A673 (cell line): ENCODE data around the gene VASH2. TPM values are rescaled to one million over a fixed set of nuclear protein-coding genes. Genes with fewer than 3 reads are reported as not detected.

Source experiments
- BruUV-seq: library from RNA; stranded (reverse); fragments of 400-500 nt; replicated peaks from 2 replicates; lab custom pipeline; 2021; lab: Mats Ljungman, UMichigan
- CTCF ChIA-PET: fragments of 300-600 bp; sonication (Branson Sonifier 250); formaldehyde crosslinking; loops from one replicate; lab custom pipeline; 2022; ENCODE audit warnings: antibody characterized with exemption; lab: Charles Lee
- POLR2A ChIA-PET: fragments of 300-600 bp; sonication (Branson Sonifier 250); formaldehyde crosslinking; loops from one replicate; lab custom pipeline; 2022; ENCODE audit warnings: antibody characterized with exemption; ENCODE audit not compliant: low non-redundant PET; lab: Charles Lee
- DNase-seq: peaks from one replicate; pipeline ENCODE4 v3.0.0-alpha.2; 2015; ENCODE audit warnings: low spot score
- H3K27ac ChIP-seq: fragments of 200-600 bp; sonication (generic); 2 replicates; pipeline ENCODE4 v1.5.1; 2016; ENCODE audit warnings: mixed run types, low read depth, mild to moderate bottlenecking, mixed read lengths, antibody characterized with exemption, low read length; ENCODE audit not compliant: poor library complexity, severe bottlenecking
- H3K27me3 ChIP-seq: fragments of 200-600 bp; sonication (generic); replicated peaks from 2 replicates; pipeline ENCODE4 v1.6.1; 2017; ENCODE audit warnings: mixed run types, low read depth, mild to moderate bottlenecking, mixed read lengths, antibody characterized with exemption, low read length; ENCODE audit not compliant: insufficient read depth, poor library complexity
- H3K36me3 ChIP-seq: fragments of 200-600 bp; sonication (generic); 2 replicates; pipeline ENCODE4 v1.6.1; 2016; ENCODE audit warnings: mixed run types, mild to moderate bottlenecking, mixed read lengths, antibody characterized with exemption, low read length; ENCODE audit not compliant: insufficient read depth, poor library complexity, severe bottlenecking
- H3K4me1 ChIP-seq: fragments of 200-600 bp; sonication (generic); 2 replicates; pipeline ENCODE4 v1.6.1; 2017; ENCODE audit warnings: mixed run types, mild to moderate bottlenecking, mixed read lengths, antibody characterized with exemption, low read length; ENCODE audit not compliant: insufficient read depth, poor library complexity, severe bottlenecking
- H3K4me3 ChIP-seq: fragments of 200-600 bp; sonication (generic); 2 replicates; pipeline ENCODE4 v1.5.1; 2016; ENCODE audit warnings: low read depth, mixed run types, mild to moderate bottlenecking, mixed read lengths, low read length; ENCODE audit not compliant: poor library complexity, severe bottlenecking
- H3K9me3 ChIP-seq: fragments of 200-600 bp; sonication (generic); 2 replicates; pipeline ENCODE4 v1.6.1; 2016; ENCODE audit warnings: mixed run types, low read depth, mild to moderate bottlenecking, mixed read lengths, antibody characterized with exemption, low read length; ENCODE audit not compliant: poor library complexity, severe bottlenecking
- CTCF ChIP-seq: fragments of 300-800, 200-600 bp; sonication (generic); conservative IDR thresholded peaks from 2 replicates; pipeline ENCODE4 v1.5.1; 2017; ENCODE audit warnings: low read depth, mild to moderate bottlenecking, antibody characterized with exemption, low read length, moderate library complexity, mixed read lengths
- EZH2 ChIP-seq: fragments of 200-600 bp; sonication (generic); IDR thresholded peaks from 2 replicates; pipeline ENCODE4 v1.6.1; 2017; ENCODE audit warnings: borderline replicate concordance, low read depth, mild to moderate bottlenecking, mixed read lengths, antibody characterized with exemption, low read length; ENCODE audit not compliant: poor library complexity, severe bottlenecking
- intact Hi-C: fragments of 100-400 bp; cut with micrococcal nuclease; formaldehyde crosslinking; loops from one replicate; pipeline ENCODE4 v1.10.0; 2022; ENCODE audit not compliant: unreplicated experiment
- total RNA-seq: library from RNA; stranded (reverse); gene quantifications from 2 replicates; pipeline ENCODE4 v1.2.3, GENCODE V29; 2021

VASH2 gene
- total RNA-seq, 1 experiment from 2014 or later: 2.7 TPM

GRCh38 chr1:212917858-212918257, 32.5 kb upstream of the VASH2 start:
- no peak overlapping the region for H3K27ac ChIP-seq
- no TSS peak for BruUV-seq
- intact Hi-C loops: no loop called here
- ChIA-PET POLR2A (no interaction called here), CTCF (no interaction called here)
- TF ChIP-seq EZH2 (no peak), CTCF (no peak)
- DNase-seq: no peak
- no peak overlapping the region for H3K4me3 ChIP-seq
- H3K9me3 ChIP-seq: no peaks in the 10 kb centered on the region
- H3K27me3 ChIP-seq: no peaks in the 10 kb centered on the region
- H3K36me3 ChIP-seq: no peaks in the 10 kb centered on the region
- peaks cover 6% of the 10 kb centered on the region for H3K4me1 ChIP-seq

GRCh38 chr1:212918824-212919223, 31.5 kb upstream of the VASH2 start:
- ChIA-PET POLR2A (no interaction called here), CTCF (no interaction called here)
- no peak for TF ChIP-seq CTCF
- no peak for TF ChIP-seq EZH2
- Histone ChIP-seq H3K27ac (no peak overlapping the region), H3K9me3 (no peaks in the 10 kb centered on the region), H3K27me3 (no peaks in the 10 kb centered on the region), H3K4me1 (peaks cover 6% of the 10 kb centered on the region), H3K36me3 (no peaks in the 10 kb centered on the region), H3K4me3 (no peak overlapping the region)
- DNase-seq: no peak
- BruUV-seq: no TSS peak
- intact Hi-C loops: no loop called here

- no peaks in the 10 kb centered on the region for H3K27me3 ChIP-seq
- no TSS peak for BruUV-seq
- peaks cover 6% of the 10 kb centered on the region for H3K4me1 ChIP-seq
- H3K9me3 ChIP-seq: no peaks in the 10 kb centered on the region
- H3K27ac ChIP-seq: no peak overlapping the region
- CTCF ChIA-PET: no interaction called here
- intact Hi-C loops: no loop called here
- no peak overlapping the region for H3K4me3 ChIP-seq
- TF ChIP-seq CTCF (no peak), EZH2 (no peak)
- no peak for DNase-seq
- POLR2A ChIA-PET: no interaction called here
- no peaks in the 10 kb centered on the region for H3K36me3 ChIP-seq
Observed at GRCh38 chr1:212920246-212920645, 30.1 kb upstream of the VASH2 start.
